Measurements from ENCODE around the gene ZMIZ1. TPM values are rescaled to one million over a fixed set of nuclear protein-coding genes. Genes with fewer than 3 reads are reported as not detected.

Gene ZMIZ1
- total and polyA plus RNA-seq, 2 experiments from 2014 or later: 9.2 to 30.9 TPM

DNA sequence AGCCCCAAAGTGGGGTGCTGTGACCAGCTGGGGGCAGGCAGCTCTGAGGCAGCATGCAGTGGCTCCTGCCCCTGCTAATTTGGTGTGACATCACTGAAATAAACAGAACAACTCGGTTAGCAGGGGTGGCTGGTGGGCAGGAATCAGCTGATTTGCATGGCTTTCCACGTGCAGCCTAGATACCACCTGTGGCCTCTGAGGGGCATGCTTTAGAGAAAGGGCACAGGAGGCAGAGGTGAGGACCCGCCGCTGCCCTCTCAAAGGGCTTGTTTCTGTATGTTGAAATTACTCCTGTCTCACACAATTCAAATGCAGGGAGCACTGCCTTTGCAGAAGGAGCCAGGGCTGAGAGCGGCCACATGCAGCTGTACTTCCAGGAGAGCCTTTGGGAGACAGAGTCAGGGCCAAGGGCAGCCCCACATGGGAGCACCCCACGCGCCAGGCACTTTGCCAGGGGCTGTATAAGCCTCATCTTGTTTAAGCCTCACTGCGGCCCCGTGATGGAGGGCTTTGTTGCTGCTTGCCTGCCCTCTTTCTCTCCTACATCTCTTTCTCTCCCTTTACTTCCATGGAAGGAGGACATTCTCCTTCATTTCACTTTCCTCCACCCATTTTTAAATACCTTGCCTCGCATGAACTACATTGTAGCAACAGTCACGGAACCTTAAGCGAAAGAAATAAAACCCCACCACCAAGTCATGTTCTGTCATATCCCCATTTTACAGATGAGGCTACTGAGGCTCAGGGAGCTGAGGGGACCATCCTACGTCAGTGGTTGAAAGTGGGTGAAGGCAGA lies 137.7 kb downstream of the ZMIZ1 start:
- no peaks in the 10 kb centered on the region for H3K9me3 Mint-ChIP-seq
- no peak overlapping the region for H3K4me3 Mint-ChIP-seq
- no peak for TF ChIP-seq NANOG (IDR thresholded peaks at IDR 0.05; ENCODE audit: borderline replicate concordance)
- TF ChIP-seq JUNB (IDR thresholded peaks at IDR 0.05; ENCODE audit: unreplicated experiment): no peak
- TF ChIP-seq EZH2phosphoT487 (IDR thresholded peaks at IDR 0.05; ENCODE audit: unreplicated experiment): no peak
- TF ChIP-seq ETS1 (IDR thresholded peaks at IDR 0.05): no peak
- TF ChIP-seq POLR2AphosphoS5 (IDR thresholded peaks at IDR 0.05; ENCODE audit: low read depth): no peak
- no peak for TF ChIP-seq ZNF462 (CRISPR knock-in tag; IDR thresholded peaks at IDR 0.05)
- no peak for TF ChIP-seq CTCF (conservative IDR thresholded peaks at IDR 0.05; ENCODE audit: low read depth in 2 of 2)
- TF ChIP-seq ZNF331 (CRISPR knock-in tag; IDR thresholded peaks at IDR 0.05; ENCODE audit: low read depth): no peak
- no peak for TF ChIP-seq REST (IDR thresholded peaks at IDR 0.05; ENCODE audit: unreplicated experiment)
- TF ChIP-seq EZH2 (IDR thresholded peaks at IDR 0.05; ENCODE audit: low read depth, unreplicated experiment): no peak
- H3K27ac Mint-ChIP-seq: no peak overlapping the region
- no peaks in the 10 kb centered on the region for H3K4me1 Mint-ChIP-seq
- Histone ChIP-seq H3K36me3 (ENCODE audit: insufficient read depth) (no peaks in the 10 kb centered on the region), H3K4me1 (ENCODE audit: insufficient read depth) (no peaks in the 10 kb centered on the region), H3K79me2 (replicated peaks; ENCODE audit: insufficient read depth) (no peaks in the 10 kb centered on the region), H3K27ac (ENCODE audit: low read depth) (no peak overlapping the region), H3K4me2 (no peak overlapping the region), H3K4me3 (no peak overlapping the region), H2AFZ (no peak overlapping the region), H4K20me1 (replicated peaks; ENCODE audit: insufficient read depth) (no peaks in the 10 kb centered on the region; the same call in none of the 2 replicates), H3K27me3 (ENCODE audit: insufficient read depth) (no peaks in the 10 kb centered on the region), H3F3A (replicated peaks; ENCODE audit: low read depth) (no peaks in the 10 kb centered on the region), H3K9me2 (ENCODE audit: insufficient read depth) (no peaks in the 10 kb centered on the region)
- ATAC-seq (no peak), DNase-seq (ENCODE audit: low spot score) (no peak)
- peaks cover 14% of the 10 kb centered on the region for H3K36me3 Mint-ChIP-seq (ENCODE audit: low read depth)
- H3K27me3 Mint-ChIP-seq (ENCODE audit: insufficient read depth, low read depth, poor library complexity): peaks cover 4% of the 10 kb centered on the region

Measured in GM23338 (cell line).